GM18909 (cell line): ENCODE results near the gene LITAFD.

Source experiments
- ATAC-seq: cut with Tn5 transposase; IDR thresholded peaks from one replicate; pipeline ENCODE4 v1.9.1; 2021; ENCODE audit warnings: mild to moderate bottlenecking; ENCODE audit not compliant: unreplicated experiment, poor library complexity

The LITAFD gene

GRCh38 chr16:8890549-8890921 is 8.4 kb downstream of the LITAFD start:
- ATAC-seq = no peak

- ATAC-seq = peak; percentile 37
Observed at GRCh38 chr16:8892101-8892575, 10.0 kb downstream of the LITAFD start.

GRCh38 chr16:8893426-8893825 is 11.3 kb downstream of the LITAFD start:
- no peak for ATAC-seq

GRCh38 chr16:8893976-8894690 is 12.0 kb downstream of the LITAFD start:
- ATAC-seq = no peak

- ATAC-seq = no peak
Observed at GRCh38 chr16:8894736-8895334, 12.7 kb downstream of the LITAFD start.

GRCh38 chr16:8898660-8899318 is 16.6 kb downstream of the LITAFD start:
- no peak for ATAC-seq

- ATAC-seq = no peak
Observed at GRCh38 chr16:8899709-8900317, 17.7 kb downstream of the LITAFD start.

- ATAC-seq = no peak
Observed at GRCh38 chr16:8900343-8900742, 18.2 kb downstream of the LITAFD start.

- no peak for ATAC-seq
Observed at GRCh38 chr16:8901320-8901861, 19.2 kb downstream of the LITAFD start.

GRCh38 chr16:8903004-8903403 is 20.9 kb downstream of the LITAFD start:
- no peak for ATAC-seq

- ATAC-seq = no peak
Observed at GRCh38 chr16:8904018-8904430, 21.9 kb downstream of the LITAFD start.

- ATAC-seq = no peak
Observed at GRCh38 chr16:8905168-8905762, 23.1 kb downstream of the LITAFD start.

GRCh38 chr16:8905795-8906591 is 23.8 kb downstream of the LITAFD start:
- ATAC-seq = no peak

GRCh38 chr16:8907096-8907495 is 24.9 kb downstream of the LITAFD start:
- ATAC-seq = no peak

GRCh38 chr16:8908810-8909468 is 26.8 kb downstream of the LITAFD start:
- ATAC-seq = no peak

GRCh38 chr16:8910811-8911210 is 28.7 kb downstream of the LITAFD start:
- ATAC-seq = no peak

- no peak for ATAC-seq
Observed at GRCh38 chr16:8912793-8913192, 30.6 kb downstream of the LITAFD start.

GRCh38 chr16:8914098-8914497 is 31.9 kb downstream of the LITAFD start:
- no peak for ATAC-seq

GRCh38 chr16:8915722-8916301 is 33.7 kb downstream of the LITAFD start:
- ATAC-seq = no peak
